Measurements from ENCODE around the gene BCR. TPM values are rescaled to one million over a fixed set of nuclear protein-coding genes. Genes with fewer than 3 reads are reported as not detected.

BCR gene
- total and polyA plus RNA-seq, 2 of the 13 experiments (the other 11 are each of a cell fraction or from before 2014, with no cell fraction given) = 19.9 to 33.6 TPM

- Histone ChIP-seq H3K4me2 (ENCODE audit: low read depth, low read length) (no peak overlapping the region), H3K9me3 (ENCODE audit: low read length) (no peaks in the 10 kb centered on the region), H3K27ac (ENCODE audit: extremely low read length, insufficient read depth, low read length) (no peak overlapping the region), H3K4me1 (ENCODE audit: insufficient read depth, low read length) (peaks cover 37% of the 10 kb centered on the region), H3K36me3 (replicated peaks in 1 of 2; ENCODE audit: control insufficient read depth in 1 of 2, insufficient read depth in 2 of 2, low read length in 2 of 2) (0 out of 5 replicates have a peak, but pooled peaks cover 0 to 4% of the 10 kb centered on the region in 2 experiments), H3K4me3 (replicated peaks in 1 of 3; ENCODE audit: insufficient read depth in 1 of 3, low read depth in 2 of 3, low read length in 3 of 3) (no peak overlapping the region), H4K20me1 (ENCODE audit: insufficient read depth, low read length) (no peaks in the 10 kb centered on the region), H3K9ac (ENCODE audit: insufficient read depth, low read depth, low read length) (no peak overlapping the region), H2AFZ (ENCODE audit: low read length) (no peak overlapping the region), H3K79me2 (ENCODE audit: insufficient read depth, low read length) (no peaks in the 10 kb centered on the region), H3K27me3 (ENCODE audit: control insufficient read depth in 1 of 2, insufficient read depth in 2 of 2, low read length in 2 of 2) (no peaks in the 10 kb centered on the region)
- POLR2A ChIA-PET = no interaction called here
- no peak for TF ChIP-seq ZNF607 (CRISPR knock-in tag; IDR thresholded peaks at IDR 0.05; ENCODE audit: borderline replicate concordance)
- TF ChIP-seq SOX5 (CRISPR knock-in tag; IDR thresholded peaks at IDR 0.05; ENCODE audit: borderline replicate concordance) = no peak
- no peak for TF ChIP-seq ZNF574 (CRISPR knock-in tag; IDR thresholded peaks at IDR 0.05)
- no peak for TF ChIP-seq ZNF430 (CRISPR knock-in tag; IDR thresholded peaks at IDR 0.05)
- TF ChIP-seq MAFG (CRISPR knock-in tag; IDR thresholded peaks at IDR 0.05) = no peak
- TF ChIP-seq ZNF556 (CRISPR knock-in tag; IDR thresholded peaks at IDR 0.05; ENCODE audit: borderline replicate concordance) = no peak
- no peak for TF ChIP-seq ATF4 (CRISPR knock-in tag; IDR thresholded peaks at IDR 0.05)
- no peak for TF ChIP-seq THRA (CRISPR knock-in tag; IDR thresholded peaks at IDR 0.05; ENCODE audit: borderline replicate concordance)
- no peak for TF ChIP-seq RFXANK (CRISPR knock-in tag; IDR thresholded peaks at IDR 0.05)
- no peak for TF ChIP-seq ETV6 (CRISPR knock-in tag; conservative IDR thresholded peaks at IDR 0.05)
- intact Hi-C loops (cut with micrococcal nuclease; ENCODE audit: unreplicated experiment) (no loop called here), in situ Hi-C loops (cut with HindIII; ENCODE audit: extremely low pct_ligation_motif_present, low pct_unique_long_range_greater_than_20kb) (loop anchor here (25.0 kb wide), 1 partner anchor 393 kb away; no protein-coding TSS in a partner anchor)
- ATAC-seq (no peak), FAIRE-seq (no peak), DNase-seq (ENCODE audit: low spot score) (no peak)
- no TSS peak for BruUV-seq (replicated peaks)
- WGBS (ENCODE audit: low lambda C conversion rate) = 94% methylated on average over 3 of the region's 4 CpGs
- CTCF ChIA-PET (ENCODE audit: low intra/inter-chr PET ratio, low total read pairs) = no interaction called here
Measured at GRCh38 chr22:23169043-23169406, 11.3 kb upstream of the BCR start.
